Activated CD4-positive, alpha-beta T cell treated with anti-CD3 and anti-CD28 coated beads, Interleukin-2, Interleukin-4, amounts not matched to agents 100 ng/mL and 50 ng/mL, durations not matched to agents 16 hours and 8 hours (primary cell): ENCODE data around the gene ADD1.
"Not testable (repeated sequence)": the region's sequence is repeated elsewhere in the genome, so short reads cannot be mapped to it uniquely, and the experiment has no call there.

Experiments used
- DNase-seq: peaks from one replicate; pipeline ENCODE4 v3.0.0-alpha.2; 2020; ENCODE audit warnings: low spot score

The ADD1 gene

DNA sequence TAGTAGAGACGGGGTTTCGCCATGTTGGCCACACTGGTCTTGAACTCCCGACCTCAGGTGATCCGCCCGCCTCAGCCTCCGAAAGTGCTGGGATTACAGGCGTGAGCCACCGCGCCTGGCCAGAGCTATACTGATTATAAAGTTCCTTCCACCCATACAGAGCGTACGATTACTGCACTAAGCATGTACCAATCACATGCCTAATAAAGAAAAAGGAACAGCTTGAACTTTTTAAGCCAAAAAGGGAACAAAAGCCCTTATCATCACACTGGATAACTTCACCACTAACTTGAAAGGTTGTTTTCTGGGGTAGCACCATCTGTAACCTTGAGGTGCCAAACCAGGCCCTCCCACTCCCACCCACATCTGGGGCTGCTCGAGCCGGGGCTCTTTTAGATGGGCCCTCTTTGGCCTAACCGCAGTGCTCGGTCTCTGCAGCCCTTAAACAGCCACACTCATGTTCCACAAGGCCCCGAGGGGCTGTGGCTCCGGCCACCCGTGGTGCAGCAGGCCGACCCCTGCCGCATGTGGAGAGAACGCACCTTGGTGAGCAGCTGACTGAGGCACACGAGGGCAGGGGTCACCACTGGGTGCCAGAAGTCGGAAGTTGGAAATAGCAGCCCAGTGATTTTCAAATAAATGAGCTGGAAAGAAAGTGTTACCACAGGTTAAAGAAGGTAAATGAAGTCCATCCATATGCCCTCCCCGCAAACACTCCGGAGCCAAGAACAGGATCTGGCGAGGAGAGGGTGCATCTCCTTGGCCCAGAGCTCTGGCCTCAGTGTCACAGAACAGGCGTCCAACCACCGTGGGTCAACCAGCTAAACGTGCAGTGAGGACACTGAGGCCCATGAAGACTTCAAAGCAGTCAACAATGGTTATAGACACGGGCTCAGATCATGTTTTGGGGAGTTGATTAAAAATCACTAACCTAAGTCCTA lies 101.2 kb downstream of the ADD1 start:
- no peak for DNase-seq

DNA sequence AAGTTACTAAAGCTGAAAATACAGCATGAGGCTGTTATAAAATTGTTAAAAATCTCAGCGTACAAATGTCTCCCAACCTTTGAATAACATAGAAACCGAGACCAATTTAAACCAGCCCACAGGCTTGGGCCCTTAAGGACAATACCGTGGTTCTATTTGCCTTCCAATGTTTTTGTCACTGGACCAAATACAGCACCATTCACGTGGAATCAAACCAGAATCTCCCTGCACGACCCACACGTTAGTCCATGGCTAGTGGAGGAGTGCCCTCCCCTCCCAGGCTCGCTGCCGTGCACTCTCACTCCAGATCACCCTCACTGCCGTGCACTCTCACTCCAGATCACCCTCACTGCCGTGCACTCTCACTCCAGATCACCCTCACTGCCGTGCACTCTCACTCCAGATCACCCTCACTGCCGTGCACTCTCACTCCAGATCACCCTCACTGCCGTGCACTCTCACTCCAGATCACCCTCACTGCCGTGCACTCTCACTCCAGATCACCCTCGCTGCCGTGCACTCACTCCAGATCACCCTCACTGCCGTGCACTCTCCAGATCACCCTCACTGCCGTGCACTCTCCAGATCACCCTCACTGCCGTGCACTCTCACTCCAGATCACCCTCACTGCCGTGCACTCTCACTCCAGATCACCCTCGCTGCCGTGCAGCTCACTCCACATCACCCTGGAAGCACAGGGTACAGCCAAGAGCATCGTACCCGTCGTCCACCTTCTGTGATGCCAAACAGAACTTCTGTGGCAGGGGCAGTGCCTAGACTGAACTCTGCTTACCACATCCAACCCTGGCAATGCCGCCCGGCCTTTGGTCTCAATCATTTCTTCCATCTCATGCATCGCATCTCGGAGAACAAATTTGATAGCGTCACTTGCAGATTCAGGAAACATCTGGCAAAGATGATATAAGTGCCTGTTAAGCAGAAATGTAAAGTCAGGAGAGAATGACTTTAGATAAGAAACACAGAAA lies 102.3 kb downstream of the ADD1 start:
- not testable (repeated sequence) for DNase-seq

DNA sequence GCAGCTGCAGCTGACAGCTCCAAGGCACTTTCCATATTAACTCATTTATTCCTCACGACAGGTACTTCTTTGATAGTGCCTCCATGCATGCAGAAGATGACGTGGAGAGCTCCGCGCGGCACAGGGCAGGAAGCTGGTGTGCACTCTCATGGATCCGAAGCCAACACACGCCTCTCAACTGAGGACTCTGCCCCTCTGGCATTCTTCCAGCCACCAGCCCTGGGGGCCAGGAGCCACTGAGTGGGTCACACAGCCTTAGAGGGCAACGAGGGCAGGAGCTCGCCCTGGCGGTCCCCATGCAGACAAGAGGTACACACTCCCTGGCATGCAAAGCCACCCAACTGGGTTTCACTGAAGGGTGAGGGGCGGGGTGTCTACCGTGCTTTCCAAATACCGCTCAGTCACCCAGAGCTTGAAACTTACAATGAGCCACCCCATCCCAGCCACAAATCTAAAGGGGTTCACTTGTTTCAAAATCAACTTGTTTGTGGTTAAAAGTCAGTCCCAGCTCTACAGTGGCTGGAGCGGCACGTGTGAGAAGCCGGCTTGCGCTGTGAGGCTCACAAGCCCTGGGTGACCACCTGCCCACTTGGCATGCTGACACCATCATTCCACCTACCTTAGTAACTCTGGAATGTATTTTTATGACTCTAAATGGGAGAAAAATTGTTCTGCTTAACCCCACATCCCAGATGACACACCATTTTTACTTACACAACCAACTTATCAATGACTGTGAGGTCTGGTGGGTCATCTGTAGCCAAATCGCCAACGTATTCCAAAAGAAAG lies 103.4 kb downstream of the ADD1 start:
- no peak for DNase-seq

- no peak for DNase-seq
Observed at GRCh38 chr4:2947926-2948325, 104.3 kb downstream of the ADD1 start.

- DNase-seq, result no peak
Observed at GRCh38 chr4:2948895-2949781, 105.5 kb downstream of the ADD1 start.

GRCh38 chr4:2949782-2950125 lies 106.1 kb downstream of the ADD1 start:
- DNase-seq, result no peak

GRCh38 chr4:2950221-2950989 lies 106.8 kb downstream of the ADD1 start:
- no peak for DNase-seq

DNA sequence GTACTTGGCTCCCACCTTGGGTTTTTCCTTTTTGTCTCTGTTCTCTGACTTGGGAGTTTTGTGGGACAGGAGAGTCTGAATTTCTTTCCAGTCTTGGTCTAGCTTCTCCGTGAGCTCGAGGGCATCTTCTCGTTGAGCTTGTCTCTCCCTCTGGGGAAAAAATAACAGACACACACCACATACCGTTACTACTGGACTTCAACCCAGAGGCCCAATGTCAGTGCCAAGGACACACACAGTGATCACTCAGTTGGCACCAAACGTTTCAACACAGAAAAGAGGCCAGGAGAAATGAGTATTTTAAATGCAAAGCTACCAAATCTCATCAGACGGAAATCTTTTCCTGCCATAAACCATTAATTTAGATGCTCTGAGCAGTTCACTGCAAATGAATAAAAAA lies 109.9 kb downstream of the ADD1 start:
- DNase-seq, result no peak

DNA sequence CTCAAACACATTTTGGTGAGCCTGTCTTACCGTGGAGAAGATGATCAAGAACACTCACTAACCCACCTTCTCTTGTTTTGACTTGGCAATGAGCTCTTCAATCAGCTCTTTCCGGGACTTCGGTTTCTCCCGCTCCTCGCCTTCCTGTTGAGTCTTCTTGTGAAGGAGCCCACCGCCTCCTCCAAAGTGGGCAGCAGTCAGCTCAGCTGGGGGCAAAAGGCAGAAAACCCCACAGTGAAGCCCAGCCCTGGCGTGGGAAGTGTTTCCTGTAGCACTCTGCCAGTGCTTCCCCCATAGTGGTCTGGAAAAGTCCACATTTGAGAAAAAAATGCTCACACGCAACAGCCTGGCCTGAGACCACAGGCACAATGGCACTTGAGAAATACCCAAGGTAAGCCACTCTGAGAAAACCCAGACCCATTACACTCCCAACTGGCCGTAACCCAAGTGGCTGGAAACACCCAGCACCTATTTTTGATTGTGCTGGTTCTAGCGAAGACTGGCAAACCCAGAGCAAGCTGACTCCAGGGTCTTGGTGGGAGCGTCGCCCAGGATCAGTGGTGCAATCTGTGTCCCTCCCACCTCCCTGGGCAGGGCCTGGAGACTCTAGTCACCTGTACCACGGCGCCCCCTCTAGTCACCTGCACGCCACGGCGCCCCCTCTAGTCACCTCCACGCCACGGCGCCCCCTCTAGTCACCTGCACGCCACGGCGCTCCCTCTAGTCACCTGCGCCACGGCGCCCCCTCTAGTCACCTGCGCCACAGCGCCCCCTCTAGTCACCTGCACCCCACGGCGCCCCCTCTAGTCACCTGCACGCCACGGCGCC lies 110.9 kb downstream of the ADD1 start:
- DNase-seq, result peak; percentile 92

GRCh38 chr4:2955186-2956044 lies 111.8 kb downstream of the ADD1 start:
- DNase-seq, result not testable (repeated sequence)

- no peak for DNase-seq
Observed at GRCh38 chr4:2958446-2958845, 114.8 kb downstream of the ADD1 start.

- DNase-seq, result not testable (repeated sequence)
Observed at GRCh38 chr4:2960450-2960849, 116.8 kb downstream of the ADD1 start.

DNA sequence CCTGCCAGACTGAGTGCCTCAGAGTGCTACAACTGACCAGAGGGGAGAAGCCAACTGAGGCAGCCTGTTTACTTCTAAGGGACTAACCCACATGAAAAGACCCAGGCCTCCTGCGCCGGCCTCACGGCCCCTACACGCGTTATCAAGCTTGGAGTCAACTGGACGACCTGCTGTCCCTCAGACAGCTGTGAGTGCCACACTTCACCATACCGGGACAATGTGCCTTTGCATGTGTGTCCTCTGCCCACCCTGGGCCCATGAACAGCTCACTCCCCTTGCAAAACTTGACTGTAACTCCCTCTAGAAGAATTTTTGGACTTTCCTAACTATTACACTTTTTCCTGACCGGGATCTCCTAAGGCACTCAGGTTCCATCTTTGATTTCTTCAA lies 117.8 kb downstream of the ADD1 start:
- DNase-seq, result peak; percentile 27

GRCh38 chr4:2961811-2962441 lies 118.3 kb downstream of the ADD1 start:
- DNase-seq, result peak; percentile 80

DNA sequence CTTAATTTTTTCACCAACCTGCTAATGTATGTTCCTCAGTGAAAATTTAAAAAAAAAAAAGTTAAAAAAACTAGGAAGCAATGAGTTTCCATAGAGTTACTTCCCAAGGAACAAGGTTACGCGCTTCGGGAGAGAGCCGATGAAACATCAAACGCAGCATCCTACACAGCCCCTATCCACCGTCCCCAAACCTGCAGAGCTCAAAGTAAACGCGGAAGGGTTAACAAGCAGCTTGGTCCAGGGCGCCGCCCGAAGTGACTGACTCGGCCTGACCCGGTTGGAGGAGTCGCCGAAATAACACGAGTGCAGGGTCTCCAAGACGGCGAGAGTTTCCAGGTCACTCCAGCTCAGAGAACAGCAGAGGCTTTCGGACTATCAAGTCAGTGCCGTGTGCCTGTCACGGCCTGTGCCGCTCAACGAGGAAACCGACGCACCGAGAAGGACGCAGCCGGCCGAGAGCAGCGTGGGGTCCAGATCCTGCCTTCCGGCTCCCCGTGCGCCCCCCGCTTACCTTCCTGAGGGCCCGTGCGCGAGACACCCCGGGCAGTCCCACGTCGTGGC lies 119.0 kb downstream of the ADD1 start:
- DNase-seq, result peak; percentile 48

DNA sequence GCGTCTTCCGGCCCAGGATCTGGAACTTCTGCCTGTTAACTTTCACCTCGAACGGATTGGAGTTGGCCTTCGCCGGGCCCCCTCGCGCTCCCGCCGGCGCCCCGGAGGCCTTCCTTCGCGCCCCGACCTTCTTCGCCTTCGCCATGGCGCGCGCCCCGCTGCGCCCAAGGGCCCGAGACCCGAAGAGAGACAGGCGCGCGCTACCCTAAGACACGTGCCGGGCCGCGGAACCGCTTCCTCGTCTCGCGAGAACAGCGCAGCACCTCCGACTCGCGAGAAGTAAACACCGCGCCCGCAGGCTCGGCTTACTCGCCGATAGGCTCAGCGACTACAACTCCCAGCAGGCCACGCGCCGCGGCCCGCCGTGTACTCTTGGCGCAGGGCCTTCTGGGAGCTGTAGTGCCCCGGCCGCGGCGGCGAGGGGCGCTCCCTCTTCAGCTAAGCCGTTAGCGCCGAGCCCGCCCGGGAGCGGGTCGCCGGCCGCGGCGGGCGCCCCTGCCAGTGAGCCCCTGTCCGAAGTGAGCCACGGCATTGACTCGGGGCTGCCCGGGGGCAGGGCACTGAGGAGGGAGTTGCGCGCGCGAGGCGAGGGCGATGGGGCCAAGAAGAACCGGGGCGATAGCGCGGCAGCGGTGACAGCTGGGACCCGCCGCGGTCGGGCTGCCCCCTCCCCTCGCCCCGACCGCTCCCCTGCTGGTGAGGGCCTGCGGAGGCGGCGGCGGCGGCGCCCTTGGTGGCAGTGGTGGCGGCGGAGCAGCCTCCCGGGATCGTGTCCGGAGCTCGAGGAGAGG lies 119.7 kb downstream of the ADD1 start, which contains the start of the genes GRK4 and NOP14:
Gene GRK4 (plus strand): TSS at position 397 of the 791 bp plus-strand sequence. CDS start 500 bp downstream, outside the sequence.
Gene NOP14 (minus strand): TSS at position 232 of the 791 bp plus-strand sequence. CDS start 87 bp downstream, at position 145.
- DNase-seq, result peak; percentile 98
